HEK293 (cell line): Measurements from ENCODE around the gene SLC16A5.
A peak's percentile ranks its signal among the peaks of the same experiment; 100 is the strongest.

Experiments used
- CTCF ChIA-PET: fragments of 350-600 bp; formaldehyde crosslinking; extraction: SDS; loops from one replicate; lab custom pipeline; 2021; ENCODE audit warnings: antibody characterized with exemption; lab: Yijun Ruan, JAX
- POLR2A ChIA-PET: fragments of 300-600 bp; formaldehyde crosslinking; extraction: SDS; loops from one replicate; lab custom pipeline; 2020; ENCODE audit warnings: antibody characterized with exemption, inconsistent platforms; lab: Yijun Ruan, JAX
- H3K27ac ChIP-seq: fragments of 200-500 bp; sonication (Bioruptor generic); 2 replicates; pipeline ENCODE4 v1.5.1; 2014; ENCODE audit warnings: low read depth, low read length, control low read depth, inconsistent platforms; ENCODE audit errors: extremely low read depth
- H3K36me3 ChIP-seq, 2 experiments: fragments of 200-500 bp in 1 of 2; sonication (Bioruptor generic) in 1 of 2; 1 replicate in 1 of 2; 2 replicates in 1 of 2; pipeline ENCODE4 v1.5.1; 2014 to 2017; ENCODE audit warnings: inconsistent platforms in 2 of 2, low read length in 2 of 2; ENCODE audit not compliant: control insufficient read depth in 2 of 2, insufficient read depth in 1 of 2
- H3K4me1 ChIP-seq: fragments of 200-500 bp; sonication (Bioruptor generic); 2 replicates; pipeline ENCODE4 v1.5.1; 2014; ENCODE audit warnings: mild to moderate bottlenecking, low read length, inconsistent platforms; ENCODE audit not compliant: control insufficient read depth, insufficient read depth
- H3K4me3 ChIP-seq: 2 replicates; pipeline ENCODE4 v1.5.1; 2011; ENCODE audit warnings: low read depth, mild to moderate bottlenecking, control low read depth, low read length, moderate library complexity
- H3K9me3 ChIP-seq: fragments of 200-500 bp; sonication (Bioruptor generic); 2 replicates; pipeline ENCODE4 v1.5.1; 2014; ENCODE audit warnings: low read depth, low read length, inconsistent platforms; ENCODE audit not compliant: control insufficient read depth, insufficient read depth
- GLI2 ChIP-seq: fragments of 450-650 bp; formaldehyde crosslinking; IDR thresholded peaks from 2 replicates; pipeline ENCODE4; 2017; ENCODE audit warnings: missing biosample characterization, missing genetic modification characterization, low read depth, borderline replicate concordance
- GLIS2 ChIP-seq: fragments of 450-650 bp; formaldehyde crosslinking; IDR thresholded peaks from 2 replicates; pipeline ENCODE4 v1.5.1; 2016; ENCODE audit warnings: missing biosample characterization, missing genetic modification characterization
- KLF9 ChIP-seq: fragments of 450-650 bp; formaldehyde crosslinking; IDR thresholded peaks from 2 replicates; pipeline ENCODE4 v1.5.1; 2016; ENCODE audit warnings: missing biosample characterization, missing genetic modification characterization, low read depth
- ZBTB20 ChIP-seq: fragments of 450-650 bp; formaldehyde crosslinking; IDR thresholded peaks from 2 replicates; pipeline ENCODE4 v1.5.1; 2016; ENCODE audit warnings: missing biosample characterization, missing genetic modification characterization
- ZFP3 ChIP-seq: fragments of 450-650 bp; formaldehyde crosslinking; IDR thresholded peaks from 2 replicates; pipeline ENCODE4 v1.5.1; 2016; ENCODE audit warnings: low read depth, missing biosample characterization, missing genetic modification characterization
- ZFP37 ChIP-seq: fragments of 450-650 bp; formaldehyde crosslinking; IDR thresholded peaks from 2 replicates; pipeline ENCODE4 v1.5.1; 2016; ENCODE audit warnings: missing biosample characterization, missing genetic modification characterization
- ZNF114 ChIP-seq: fragments of 450-650 bp; formaldehyde crosslinking; IDR thresholded peaks from 2 replicates; pipeline ENCODE4 v1.5.0; 2017; ENCODE audit warnings: missing biosample characterization, missing genetic modification characterization
- ZNF133 ChIP-seq: fragments of 450-650 bp; formaldehyde crosslinking; IDR thresholded peaks from 2 replicates; pipeline ENCODE4 v1.5.1; 2016; ENCODE audit warnings: missing biosample characterization, missing genetic modification characterization
- ZNF146 ChIP-seq: fragments of 450-650 bp; formaldehyde crosslinking; IDR thresholded peaks from 2 replicates; pipeline ENCODE4 v1.5.1; 2016; ENCODE audit warnings: missing biosample characterization, missing genetic modification characterization
- ZNF157 ChIP-seq: fragments of 450-650 bp; formaldehyde crosslinking; IDR thresholded peaks from 2 replicates; pipeline ENCODE4 v1.5.1; 2016; ENCODE audit warnings: missing biosample characterization, missing genetic modification characterization
- ZNF211 ChIP-seq: fragments of 450-650 bp; formaldehyde crosslinking; IDR thresholded peaks from 2 replicates; pipeline ENCODE4 v1.5.1; 2016; ENCODE audit warnings: low read depth, missing biosample characterization, missing genetic modification characterization
- ZNF221 ChIP-seq: fragments of 450-650 bp; formaldehyde crosslinking; IDR thresholded peaks from 2 replicates; pipeline ENCODE4 v1.5.1; 2017; ENCODE audit warnings: missing biosample characterization, missing genetic modification characterization, borderline replicate concordance
- ZNF335 ChIP-seq: fragments of 450-650 bp; formaldehyde crosslinking; conservative IDR thresholded peaks from 2 replicates; pipeline ENCODE4 v1.5.1; 2016; ENCODE audit warnings: missing biosample characterization, missing genetic modification characterization
- ZNF394 ChIP-seq: fragments of 450-650 bp; formaldehyde crosslinking; IDR thresholded peaks from 2 replicates; pipeline ENCODE4 v1.5.1; 2016; ENCODE audit warnings: missing biosample characterization, missing genetic modification characterization, mild to moderate bottlenecking, moderate library complexity, borderline replicate concordance
- ZNF416 ChIP-seq: fragments of 450-650 bp; formaldehyde crosslinking; IDR thresholded peaks from 2 replicates; pipeline ENCODE4 v1.5.1; 2016; ENCODE audit warnings: missing biosample characterization, missing genetic modification characterization
- ZNF433 ChIP-seq: fragments of 450-650 bp; formaldehyde crosslinking; IDR thresholded peaks from 2 replicates; pipeline ENCODE4 v1.5.1; 2016; ENCODE audit warnings: missing biosample characterization, missing genetic modification characterization, low read depth
- ZNF529 ChIP-seq: fragments of 450-650 bp; formaldehyde crosslinking; IDR thresholded peaks from 2 replicates; pipeline ENCODE4 v1.5.1; 2017; ENCODE audit warnings: missing genetic modification characterization, missing biosample characterization; ENCODE audit not compliant: insufficient replicate concordance
- ZNF561 ChIP-seq: fragments of 450-650 bp; IDR thresholded peaks from 2 replicates; pipeline ENCODE4 v1.5.1; 2018; ENCODE audit warnings: missing biosample characterization, missing genetic modification characterization, borderline replicate concordance
- ZNF600 ChIP-seq: fragments of 450-650 bp; formaldehyde crosslinking; IDR thresholded peaks from 2 replicates; pipeline ENCODE4 v1.5.1; 2016; ENCODE audit warnings: missing biosample characterization, missing genetic modification characterization
- ZNF654 ChIP-seq: fragments of 450-650 bp; formaldehyde crosslinking; IDR thresholded peaks from 2 replicates; pipeline ENCODE4 v1.5.1; 2016; ENCODE audit warnings: low read depth, missing biosample characterization, missing genetic modification characterization
- ZNF791 ChIP-seq: fragments of 450-650 bp; formaldehyde crosslinking; IDR thresholded peaks from 2 replicates; pipeline ENCODE4 v1.5.1; 2016; ENCODE audit warnings: missing biosample characterization, missing genetic modification characterization
- ZSCAN16 ChIP-seq: fragments of 450-650 bp; formaldehyde crosslinking; IDR thresholded peaks from 2 replicates; pipeline ENCODE4 v1.5.1; 2016; ENCODE audit warnings: missing biosample characterization, missing genetic modification characterization
- TF ChIP-seq, protein P1 (sequence below): fragments of 450-650 bp; formaldehyde crosslinking; IDR thresholded peaks from 2 replicates; pipeline ENCODE4 v1.5.1; 2016; ENCODE audit warnings: missing biosample characterization, missing genetic modification characterization
- TF ChIP-seq, protein P2 (sequence below): sonication (generic); formaldehyde crosslinking; IDR thresholded peaks from 2 replicates; pipeline ENCODE4 v1.8.1; 2022; ENCODE audit warnings: mild to moderate bottlenecking, moderate library complexity, missing genetic modification reagents
- TF ChIP-seq, protein P3 (sequence below): fragments of 450-650 bp; IDR thresholded peaks from 2 replicates; pipeline ENCODE4 v1.5.1; 2018; ENCODE audit warnings: missing biosample characterization, missing genetic modification characterization
- TF ChIP-seq, protein P4 (sequence below): fragments of 450-650 bp; formaldehyde crosslinking; IDR thresholded peaks from 2 replicates; pipeline ENCODE4 v1.5.1; 2016; ENCODE audit warnings: missing biosample characterization, missing genetic modification characterization

SLC16A5 gene

DNA sequence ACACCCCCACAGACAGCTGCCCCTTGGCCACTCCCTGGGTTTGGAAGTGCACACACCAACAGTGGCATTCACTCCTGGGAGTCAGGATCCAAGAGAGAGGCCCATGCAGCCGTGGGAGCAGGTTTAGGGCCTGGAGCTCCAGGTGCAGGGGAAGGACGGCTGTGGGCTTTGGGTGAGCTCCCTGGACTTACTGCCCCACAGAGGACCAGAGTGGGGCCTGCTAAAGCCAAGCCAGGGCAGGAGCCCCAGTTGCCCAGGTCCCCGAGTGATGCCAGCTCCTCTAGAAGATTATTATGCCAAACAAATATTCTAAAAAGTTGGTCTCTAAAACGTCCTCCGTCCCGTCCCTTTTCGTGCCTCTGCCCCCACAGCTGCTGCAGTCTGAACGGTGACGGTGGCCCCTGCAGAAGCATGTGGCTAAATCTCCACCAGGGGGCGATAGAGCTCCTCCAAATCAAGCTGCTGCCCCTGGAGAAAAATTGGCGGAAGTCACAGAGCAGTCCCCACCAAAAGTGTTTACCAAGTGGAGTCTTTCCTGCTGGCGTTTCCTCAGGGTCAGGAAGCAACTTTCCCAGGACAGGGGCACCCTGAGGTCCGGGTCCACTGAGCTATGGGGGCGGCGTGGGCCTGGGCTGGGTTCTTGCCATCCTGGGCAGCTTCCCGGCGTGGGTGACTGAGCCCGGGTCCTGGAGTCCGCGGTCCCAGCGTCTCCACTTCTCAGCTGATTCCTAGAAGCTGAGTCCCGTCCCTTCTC, 26.2 kb downstream of the SLC16A5 start (continued):
- TF ChIP-seq ZNF561 (tag by site-specific recombination) (0 out of 2 replicates have a peak, but pooled peaks have one; percentile 41), ZNF654 (tag by site-specific recombination) (peak; percentile 92), ZNF416 (no peak), ZFP37 (tag by site-specific recombination) (0 out of 2 replicates have a peak, but pooled peaks have one; percentile 47), ZNF600 (tag by site-specific recombination) (0 out of 2 replicates have a peak, but pooled peaks have one; percentile 41), ZNF335 (tag by site-specific recombination) (peak; percentile 40), ZNF394 (tag by site-specific recombination) (0 out of 2 replicates have a peak, but pooled peaks have one; percentile 40)
- TF ChIP-seq, protein P1, sequence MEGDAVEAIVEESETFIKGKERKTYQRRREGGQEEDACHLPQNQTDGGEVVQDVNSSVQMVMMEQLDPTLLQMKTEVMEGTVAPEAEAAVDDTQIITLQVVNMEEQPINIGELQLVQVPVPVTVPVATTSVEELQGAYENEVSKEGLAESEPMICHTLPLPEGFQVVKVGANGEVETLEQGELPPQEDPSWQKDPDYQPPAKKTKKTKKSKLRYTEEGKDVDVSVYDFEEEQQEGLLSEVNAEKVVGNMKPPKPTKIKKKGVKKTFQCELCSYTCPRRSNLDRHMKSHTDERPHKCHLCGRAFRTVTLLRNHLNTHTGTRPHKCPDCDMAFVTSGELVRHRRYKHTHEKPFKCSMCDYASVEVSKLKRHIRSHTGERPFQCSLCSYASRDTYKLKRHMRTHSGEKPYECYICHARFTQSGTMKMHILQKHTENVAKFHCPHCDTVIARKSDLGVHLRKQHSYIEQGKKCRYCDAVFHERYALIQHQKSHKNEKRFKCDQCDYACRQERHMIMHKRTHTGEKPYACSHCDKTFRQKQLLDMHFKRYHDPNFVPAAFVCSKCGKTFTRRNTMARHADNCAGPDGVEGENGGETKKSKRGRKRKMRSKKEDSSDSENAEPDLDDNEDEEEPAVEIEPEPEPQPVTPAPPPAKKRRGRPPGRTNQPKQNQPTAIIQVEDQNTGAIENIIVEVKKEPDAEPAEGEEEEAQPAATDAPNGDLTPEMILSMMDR (tag by site-specific recombination): peak; percentile 79
- TF ChIP-seq, protein P2, sequence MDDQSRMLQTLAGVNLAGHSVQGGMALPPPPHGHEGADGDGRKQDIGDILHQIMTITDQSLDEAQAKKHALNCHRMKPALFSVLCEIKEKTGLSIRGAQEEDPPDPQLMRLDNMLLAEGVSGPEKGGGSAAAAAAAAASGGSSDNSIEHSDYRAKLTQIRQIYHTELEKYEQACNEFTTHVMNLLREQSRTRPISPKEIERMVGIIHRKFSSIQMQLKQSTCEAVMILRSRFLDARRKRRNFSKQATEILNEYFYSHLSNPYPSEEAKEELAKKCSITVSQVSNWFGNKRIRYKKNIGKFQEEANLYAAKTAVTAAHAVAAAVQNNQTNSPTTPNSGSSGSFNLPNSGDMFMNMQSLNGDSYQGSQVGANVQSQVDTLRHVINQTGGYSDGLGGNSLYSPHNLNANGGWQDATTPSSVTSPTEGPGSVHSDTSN: 0 out of 2 replicates have a peak, but pooled peaks have one; percentile 60
- TF ChIP-seq, protein P3, sequence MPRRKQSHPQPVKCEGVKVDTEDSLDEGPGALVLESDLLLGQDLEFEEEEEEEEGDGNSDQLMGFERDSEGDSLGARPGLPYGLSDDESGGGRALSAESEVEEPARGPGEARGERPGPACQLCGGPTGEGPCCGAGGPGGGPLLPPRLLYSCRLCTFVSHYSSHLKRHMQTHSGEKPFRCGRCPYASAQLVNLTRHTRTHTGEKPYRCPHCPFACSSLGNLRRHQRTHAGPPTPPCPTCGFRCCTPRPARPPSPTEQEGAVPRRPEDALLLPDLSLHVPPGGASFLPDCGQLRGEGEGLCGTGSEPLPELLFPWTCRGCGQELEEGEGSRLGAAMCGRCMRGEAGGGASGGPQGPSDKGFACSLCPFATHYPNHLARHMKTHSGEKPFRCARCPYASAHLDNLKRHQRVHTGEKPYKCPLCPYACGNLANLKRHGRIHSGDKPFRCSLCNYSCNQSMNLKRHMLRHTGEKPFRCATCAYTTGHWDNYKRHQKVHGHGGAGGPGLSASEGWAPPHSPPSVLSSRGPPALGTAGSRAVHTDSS (tag by site-specific recombination): no peak

DNA sequence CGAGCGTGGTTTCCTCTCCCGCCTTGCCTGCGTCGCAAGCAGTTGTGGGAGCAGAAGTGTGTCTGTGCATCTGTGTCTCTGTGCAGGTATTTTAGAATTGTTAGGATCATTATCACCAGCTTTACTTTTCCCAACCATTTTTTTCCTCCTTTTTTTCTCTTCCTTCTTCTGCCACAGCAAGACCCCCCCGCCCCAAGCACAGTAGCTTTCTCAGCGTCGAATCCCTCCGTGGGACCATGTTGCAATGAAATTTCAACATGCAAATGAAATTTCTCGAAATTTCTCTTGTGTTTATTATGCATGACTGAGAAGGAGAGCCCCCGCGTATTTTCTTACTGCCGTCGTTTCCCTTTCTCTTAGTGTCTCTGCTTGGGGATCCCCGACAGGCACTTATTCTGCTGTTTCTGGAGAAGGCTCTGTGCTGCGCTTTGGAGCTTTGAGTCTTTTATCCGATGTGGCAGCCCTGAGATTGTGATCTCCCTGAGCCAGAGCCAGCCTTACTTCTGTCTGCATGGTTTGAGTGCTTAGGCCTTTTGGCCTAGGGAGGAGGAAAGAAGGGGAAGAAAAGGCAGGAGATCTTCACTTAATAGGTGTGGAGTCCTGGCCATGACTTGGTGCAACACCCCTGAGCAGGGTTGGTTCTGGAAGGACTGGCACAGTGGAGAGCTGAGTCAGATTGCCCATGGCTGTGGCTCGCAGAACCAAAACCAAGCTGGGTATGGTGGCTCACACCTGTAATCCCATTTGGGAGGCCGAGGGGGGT, 27.0 kb downstream of the SLC16A5 start:
- peaks cover 0 to 37% of the 10 kb centered on the region in 2 experiments; a peak in 2 of 3 replicates for H3K36me3 ChIP-seq
- peak overlapping the region; percentile 25; the same call in 1 of the 2 replicates for H3K27ac ChIP-seq
- ChIA-PET CTCF (interaction anchor here (0.6 to 7.1 kb wide), 68 partner anchors 11 to 635 kb away, joined by 3 to 149 read pairs (median 6); partner anchors contain the start of genes ATP5PD, HID1, JPT1 and MIF4GD), POLR2A (interaction anchor here (0.5 to 2.8 kb wide), 28 partner anchors 9 to 410 kb away, joined by 3 to 21 read pairs (median 4); partner anchors contain the start of genes ATP5PD, FDXR, GRB2 and HID1)
- TF ChIP-seq ZNF114 (tag by site-specific recombination) (no peak), KLF9 (no peak), ZNF211 (tag by site-specific recombination) (no peak), ZNF157 (no peak), GLIS2 (no peak)
- no peaks in the 10 kb centered on the region for H3K9me3 ChIP-seq
- H3K4me3 ChIP-seq: peak overlapping the region; percentile 36
- H3K4me1 ChIP-seq: peaks cover 4% of the 10 kb centered on the region; the same call in 1 of the 2 replicates

DNA sequence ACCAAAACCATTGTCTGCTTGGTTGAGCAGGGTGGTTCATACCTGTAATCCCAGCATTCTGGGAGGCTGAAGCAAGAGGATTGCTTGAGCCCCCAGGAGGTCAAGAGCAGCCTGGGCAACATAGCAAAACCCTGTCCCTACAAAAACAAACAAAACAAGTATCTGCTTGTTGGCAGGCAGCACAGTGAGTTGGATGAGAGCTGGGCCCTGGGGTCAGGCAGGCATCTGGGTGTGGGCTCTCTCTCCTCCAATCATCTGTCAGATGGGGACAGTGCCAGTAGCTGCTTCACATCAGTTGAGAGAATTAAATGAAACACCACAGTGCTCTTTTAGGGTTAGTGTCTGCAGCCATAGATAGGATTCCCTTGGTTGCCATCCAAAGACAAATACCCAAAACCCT, 27.8 kb downstream of the SLC16A5 start:
- Histone ChIP-seq H3K36me3 (peaks cover 0 to 42% of the 10 kb centered on the region in 2 experiments; a peak in 2 of 3 replicates), H3K4me1 (peaks cover 4% of the 10 kb centered on the region; the same call in 1 of the 2 replicates), H3K9me3 (no peaks in the 10 kb centered on the region), H3K27ac (no peak overlapping the region), H3K4me3 (no peak overlapping the region)
- CTCF ChIA-PET: interaction anchor here (0.6 to 7.1 kb wide), 13 partner anchors 10 to 339 kb away, joined by 3 to 149 read pairs (median 30); partner anchors contain the start of genes NT5C and NUP85
- POLR2A ChIA-PET: interaction anchor here (1.2 to 2.8 kb wide), 2 partner anchors 8 to 16 kb away, joined by 3 to 21 read pairs; partner anchors contain the start of gene NT5C
- TF ChIP-seq ZNF221 (no peak), ZBTB20 (tag by site-specific recombination) (no peak), ZFP3 (tag by site-specific recombination) (no peak), ZNF433 (tag by site-specific recombination) (no peak), GLI2 (no peak), ZSCAN16 (tag by site-specific recombination) (no peak), GLIS2 (no peak), ZNF529 (no peak), ZNF146 (no peak), ZNF791 (tag by site-specific recombination) (no peak), ZNF133 (no peak)
- TF ChIP-seq, protein P4, sequence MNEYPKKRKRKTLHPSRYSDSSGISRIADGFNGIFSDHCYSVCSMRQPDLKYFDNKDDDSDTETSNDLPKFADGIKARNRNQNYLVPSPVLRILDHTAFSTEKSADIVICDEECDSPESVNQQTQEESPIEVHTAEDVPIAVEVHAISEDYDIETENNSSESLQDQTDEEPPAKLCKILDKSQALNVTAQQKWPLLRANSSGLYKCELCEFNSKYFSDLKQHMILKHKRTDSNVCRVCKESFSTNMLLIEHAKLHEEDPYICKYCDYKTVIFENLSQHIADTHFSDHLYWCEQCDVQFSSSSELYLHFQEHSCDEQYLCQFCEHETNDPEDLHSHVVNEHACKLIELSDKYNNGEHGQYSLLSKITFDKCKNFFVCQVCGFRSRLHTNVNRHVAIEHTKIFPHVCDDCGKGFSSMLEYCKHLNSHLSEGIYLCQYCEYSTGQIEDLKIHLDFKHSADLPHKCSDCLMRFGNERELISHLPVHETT (tag by site-specific recombination): no peak
